PC-9 (cell line): ENCODE measurements around the gene ADARB2. TPM values are rescaled to one million over a fixed set of nuclear protein-coding genes. Genes with fewer than 3 reads are reported as not detected.

Experiments
- BruUV-seq: library from RNA; stranded (reverse); fragments of 400-500 nt; replicated peaks from 2 replicates; lab custom pipeline; 2021; lab: Mats Ljungman, UMichigan
- CTCF ChIA-PET: fragments of 300-600 bp; sonication (Branson Sonifier 250); formaldehyde crosslinking; loops from one replicate; lab custom pipeline; 2022; ENCODE audit warnings: antibody characterized with exemption; lab: Charles Lee
- POLR2A ChIA-PET: fragments of 300-600 bp; sonication (Branson Sonifier 250); formaldehyde crosslinking; loops from one replicate; lab custom pipeline; 2022; ENCODE audit warnings: antibody characterized with exemption; ENCODE audit not compliant: unreplicated experiment; lab: Charles Lee
- DNase-seq, 2 experiments: peaks; one replicate each; pipeline versions ENCODE4 v3.0.0 to v3.0.0-alpha.2; 2015 to 2022; ENCODE audit warnings: mixed read lengths in 1 of 2
- H2AFZ ChIP-seq: fragments of 200-600 bp; sonication (generic); 2 replicates; pipeline ENCODE4 v1.8.1; 2017; ENCODE audit warnings: antibody characterized with exemption
- H3F3A ChIP-seq: fragments of 200-600 bp; sonication (generic); 2 replicates; pipeline ENCODE4 v1.8.1; 2017; ENCODE audit warnings: antibody characterized with exemption, mild to moderate bottlenecking, low read depth; ENCODE audit not compliant: insufficient read depth
- H3K27ac ChIP-seq: fragments of 200-600 bp; sonication (generic); 2 replicates; pipeline ENCODE4 v1.6.1; 2016; ENCODE audit warnings: mixed run types
- H3K27me3 ChIP-seq: fragments of 200-600 bp; sonication (generic); 2 replicates; pipeline ENCODE4 v1.6.1; 2016; ENCODE audit warnings: low read depth, mixed run types; ENCODE audit not compliant: insufficient read depth
- H3K36me3 ChIP-seq: fragments of 200-600 bp; sonication (generic); 2 replicates; pipeline ENCODE4 v1.6.1; 2016; ENCODE audit warnings: low read depth, mixed run types
- H3K4me1 ChIP-seq: fragments of 200-600 bp; sonication (generic); replicated peaks from 2 replicates; pipeline ENCODE4 v1.6.1; 2016; ENCODE audit warnings: mixed run types; ENCODE audit not compliant: insufficient read depth
- H3K4me2 ChIP-seq: fragments of 200-600 bp; sonication (generic); 2 replicates; pipeline ENCODE4 v1.6.1; 2017; ENCODE audit warnings: mixed run types
- H3K4me3 ChIP-seq: fragments of 200-600 bp; sonication (generic); 2 replicates; pipeline ENCODE4 v1.6.1; 2016; ENCODE audit warnings: mixed run types
- H3K79me2 ChIP-seq: fragments of 200-600 bp; sonication (generic); 2 replicates; pipeline ENCODE4 v1.6.1; 2017; ENCODE audit warnings: low read depth, mixed run types
- H3K9me2 ChIP-seq: fragments of 200-600 bp; sonication (generic); 2 replicates; pipeline ENCODE4 v1.8.1; 2017; ENCODE audit warnings: mild to moderate bottlenecking; ENCODE audit not compliant: insufficient read depth
- H3K9me3 ChIP-seq: fragments of 200-600 bp; sonication (generic); 2 replicates; pipeline ENCODE4 v1.8.1; 2016; ENCODE audit warnings: low read depth; ENCODE audit not compliant: insufficient read depth
- H4K20me1 ChIP-seq: fragments of 200-600 bp; sonication (generic); 2 replicates; pipeline ENCODE4 v1.8.1; 2017; ENCODE audit not compliant: insufficient read depth
- CTCF ChIP-seq: fragments of 200-600 bp; sonication (generic); conservative IDR thresholded peaks from 2 replicates; pipeline ENCODE4 v1.6.1; 2017; ENCODE audit warnings: mixed run types, antibody characterized with exemption, mild to moderate bottlenecking, moderate library complexity
- EZH2 ChIP-seq: fragments of 200-600 bp; sonication (generic); IDR thresholded peaks from 2 replicates; pipeline ENCODE4 v1.8.0; 2017; ENCODE audit warnings: antibody characterized with exemption, low read depth
- intact Hi-C: fragments of 100-400 bp; cut with micrococcal nuclease; formaldehyde crosslinking; loops from one replicate; pipeline ENCODE4 v1.10.0; 2022; ENCODE audit not compliant: unreplicated experiment
- total RNA-seq: library from RNA; stranded (reverse); gene quantifications from 2 replicates; pipeline ENCODE4 v1.2.3, GENCODE V29; 2021

The ADARB2 gene
- total RNA-seq, 1 experiment from 2014 or later: not detected

GRCh38 chr10:1242975-1243374, 494.4 kb downstream of the ADARB2 start:
- TF ChIP-seq EZH2: no peak
- TF ChIP-seq CTCF: no peak
- Histone ChIP-seq H3K4me1 (no peaks in the 10 kb centered on the region), H3F3A (no peaks in the 10 kb centered on the region), H3K36me3 (no peaks in the 10 kb centered on the region), H3K9me3 (no peaks in the 10 kb centered on the region), H3K27me3 (peaks cover 48% of the 10 kb centered on the region), H3K79me2 (no peaks in the 10 kb centered on the region), H3K9me2 (no peaks in the 10 kb centered on the region), H4K20me1 (no peaks in the 10 kb centered on the region), H3K27ac (no peak overlapping the region), H3K4me2 (no peak overlapping the region), H3K4me3 (no peak overlapping the region), H2AFZ (no peak overlapping the region)
- no TSS peak for BruUV-seq
- intact Hi-C loops: no loop called here
- DNase-seq: no peak
- POLR2A ChIA-PET: no interaction called here
- CTCF ChIA-PET: no interaction called here

GRCh38 chr10:1241973-1242935, 495.1 kb downstream of the ADARB2 start:
- no peak for DNase-seq
- Histone ChIP-seq H3K9me2 (no peaks in the 10 kb centered on the region), H3F3A (no peaks in the 10 kb centered on the region), H3K27me3 (peaks cover 46% of the 10 kb centered on the region), H3K79me2 (no peaks in the 10 kb centered on the region), H3K27ac (no peak overlapping the region), H3K4me1 (no peaks in the 10 kb centered on the region), H4K20me1 (no peaks in the 10 kb centered on the region), H3K36me3 (no peaks in the 10 kb centered on the region), H3K4me3 (no peak overlapping the region), H3K4me2 (no peak overlapping the region), H3K9me3 (no peaks in the 10 kb centered on the region), H2AFZ (no peak overlapping the region)
- CTCF ChIA-PET: no interaction called here
- intact Hi-C loops: no loop called here
- POLR2A ChIA-PET: no interaction called here
- no peak for TF ChIP-seq CTCF
- TF ChIP-seq EZH2: no peak
- BruUV-seq: no TSS peak

GRCh38 chr10:1241322-1241890, 495.9 kb downstream of the ADARB2 start:
- Histone ChIP-seq H3K27ac (no peak overlapping the region), H4K20me1 (no peaks in the 10 kb centered on the region), H3K9me2 (no peaks in the 10 kb centered on the region), H3K4me1 (no peaks in the 10 kb centered on the region), H3K9me3 (no peaks in the 10 kb centered on the region), H3K4me3 (no peak overlapping the region), H3K4me2 (no peak overlapping the region), H3F3A (no peaks in the 10 kb centered on the region), H3K36me3 (no peaks in the 10 kb centered on the region), H3K79me2 (no peaks in the 10 kb centered on the region), H3K27me3 (peaks cover 46% of the 10 kb centered on the region), H2AFZ (no peak overlapping the region)
- CTCF ChIA-PET: no interaction called here
- intact Hi-C loops: no loop called here
- no peak for DNase-seq
- no peak for TF ChIP-seq CTCF
- TF ChIP-seq EZH2: no peak
- BruUV-seq: no TSS peak
- POLR2A ChIA-PET: no interaction called here
